ENCODE data around the gene LDLRAD1.
A peak's percentile ranks its signal among the peaks of the same experiment; 100 is the strongest.
"Not testable (repeated sequence)": the region's sequence is repeated elsewhere in the genome, so short reads cannot be mapped to it uniquely, and the experiment has no call there.

The LDLRAD1 gene

GRCh38 chr1:54017979-54018378 is at the start of gene LDLRAD1:
LDLRAD1 (minus strand) TSS chr1:54018186; CDS start chr1:54018112, 74 bp downstream.
- no peak for DNase-seq (ENCODE audit: low spot score)

GRCh38 chr1:54064299-54064698 is 46.3 kb upstream of the LDLRAD1 start:
- DNase-seq (ENCODE audit: low spot score) = no peak

- no peak for DNase-seq (ENCODE audit: low spot score)
These were observed 36.4 kb upstream of the LDLRAD1 start for GRCh38 chr1:54054438-54054749.

- no peak for DNase-seq (ENCODE audit: low spot score)
These were observed 35.9 kb upstream of the LDLRAD1 start for GRCh38 chr1:54053745-54054437.

- DNase-seq (ENCODE audit: low spot score) = peak; percentile 99
These were observed 35.2 kb upstream of the LDLRAD1 start, which contains the start of the genes TCEANC2 and TMEM59 for GRCh38 chr1:54052934-54053744. TCEANC2 (plus strand) TSS chr1:54053608; CDS start chr1:54054423, 815 bp downstream. TMEM59 (minus strand) TSS chr1:54053204; CDS start chr1:54053188, 16 bp downstream.

- no peak for DNase-seq (ENCODE audit: low spot score)
These were observed 34.5 kb upstream of the LDLRAD1 start for GRCh38 chr1:54052431-54052933.

- no peak for DNase-seq (ENCODE audit: low spot score)
These were observed 34.0 kb upstream of the LDLRAD1 start for GRCh38 chr1:54051933-54052430.

GRCh38 chr1:54050435-54050834 is 32.4 kb upstream of the LDLRAD1 start:
- not testable (repeated sequence) for DNase-seq (ENCODE audit: low spot score)

GRCh38 chr1:54047384-54048305 is 29.7 kb upstream of the LDLRAD1 start:
- no peak for DNase-seq (ENCODE audit: low spot score)

- DNase-seq (ENCODE audit: low spot score) = no peak
These were observed 28.8 kb upstream of the LDLRAD1 start for GRCh38 chr1:54046671-54047383.

- peak; percentile 82 for DNase-seq (ENCODE audit: low spot score)
These were observed 27.5 kb upstream of the LDLRAD1 start for GRCh38 chr1:54045496-54045895.

- DNase-seq (ENCODE audit: low spot score) = no peak
These were observed 23.8 kb upstream of the LDLRAD1 start for GRCh38 chr1:54041806-54042205.

- DNase-seq (ENCODE audit: low spot score) = no peak
These were observed 19.5 kb upstream of the LDLRAD1 start for GRCh38 chr1:54037476-54037875.

GRCh38 chr1:54028306-54029251 is 10.6 kb upstream of the LDLRAD1 start:
- peak; percentile 88 for DNase-seq (ENCODE audit: low spot score)

GRCh38 chr1:54027848-54028247 is 9.9 kb upstream of the LDLRAD1 start:
- DNase-seq (ENCODE audit: low spot score) = no peak

- DNase-seq (ENCODE audit: low spot score) = not testable (repeated sequence)
These were observed 6.8 kb upstream of the LDLRAD1 start for GRCh38 chr1:54024811-54025210.

- DNase-seq (ENCODE audit: low spot score) = no peak
These were observed 6.4 kb upstream of the LDLRAD1 start for GRCh38 chr1:54024358-54024757.

- DNase-seq (ENCODE audit: low spot score) = not testable (repeated sequence)
These were observed 1.7 kb upstream of the LDLRAD1 start for GRCh38 chr1:54019562-54020176.

- DNase-seq (ENCODE audit: low spot score) = no peak
These were observed 649 bp upstream of the LDLRAD1 start for GRCh38 chr1:54018635-54019034.
